Peyer's patch (tissue), 4 donors: ENCODE data around the gene HBA2.

ENCODE experiments used
- CTCF ChIP-seq, 6 experiments: fragments of 450-650 bp in 4 of 6; fragments of 200-600 bp in 2 of 6; sonication (generic) in 1 of 6; IDR thresholded peaks; one replicate each; pipeline ENCODE4 v1.5.1; 2017 to 2019; ENCODE audit warnings: antibody characterized with exemption in 6 of 6, mild to moderate bottlenecking in 3 of 6, moderate library complexity in 1 of 6
- POLR2A ChIP-seq, 2 donors: fragments of 450-650 bp; IDR thresholded peaks; one replicate each; pipeline ENCODE4 v1.5.1; 2017; ENCODE audit warnings: antibody characterized with exemption in 2 of 2, mild to moderate bottlenecking in 2 of 2, moderate library complexity in 2 of 2

GRCh38 chr16:203246-203645 lies 30.6 kb downstream of the HBA2 start:
- TF ChIP-seq CTCF (IDR thresholded peaks at IDR 0.05) (no peak), POLR2A (IDR thresholded peaks at IDR 0.05) (no peak)
